Fibroblast of lung (primary cell): ENCODE measurements around the gene PLEKHA5.

Experiments
- CTCF ChIP-seq, 2 donors: IDR thresholded peaks in 1 of 2; conservative IDR thresholded peaks in 1 of 2; 1 replicate in 1 of 2; 2 replicates in 1 of 2; pipeline ENCODE4 v1.5.1; 2011 to 2012; ENCODE audit warnings: low read length in 2 of 2, control low read depth in 1 of 2, inconsistent platforms in 1 of 2, low read depth in 1 of 2, mild to moderate bottlenecking in 1 of 2
- EZH2 ChIP-seq: IDR thresholded peaks from 2 replicates; pipeline ENCODE4 v1.5.1; 2012; ENCODE audit warnings: low read length, control low read depth, mild to moderate bottlenecking; ENCODE audit errors: missing control alignments

DNA sequence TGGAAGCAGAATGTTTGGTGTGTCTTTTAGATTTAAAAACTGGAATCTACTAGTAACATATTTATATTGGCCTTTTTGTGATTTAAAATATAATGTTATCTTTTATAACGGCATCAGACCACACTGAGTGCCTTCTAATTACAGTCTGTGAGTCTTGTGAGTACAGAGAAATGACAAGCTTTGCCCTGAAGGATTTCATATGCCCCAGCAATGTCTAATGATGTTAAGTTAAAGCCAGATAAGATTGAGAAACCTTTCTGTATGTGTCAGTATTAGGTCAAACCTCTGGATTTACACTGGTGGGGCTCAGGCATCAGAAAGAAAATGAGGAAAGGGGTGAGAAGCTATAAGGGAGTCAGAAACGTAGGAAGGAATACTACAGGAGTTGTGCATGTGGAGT, 25.2 kb downstream of the PLEKHA5 start:
- TF ChIP-seq CTCF (conservative IDR thresholded peaks at IDR 0.05 in 1 of 2, IDR thresholded peaks at IDR 0.05 in 1 of 2; ENCODE audit: low read depth in 1 of 2, low read length in 2 of 2), result no peak
- TF ChIP-seq EZH2, result no peak
